GM21529 (cell line): ENCODE results near the gene CYSTM1.
"Not testable (repeated sequence)": the region's sequence is repeated elsewhere in the genome, so short reads cannot be mapped to it uniquely, and the experiment has no call there.

Experiments used
- ATAC-seq: cut with Tn5 transposase; IDR thresholded peaks from one replicate; pipeline ENCODE4 v1.9.1; 2021; ENCODE audit not compliant: unreplicated experiment

CYSTM1 gene

DNA sequence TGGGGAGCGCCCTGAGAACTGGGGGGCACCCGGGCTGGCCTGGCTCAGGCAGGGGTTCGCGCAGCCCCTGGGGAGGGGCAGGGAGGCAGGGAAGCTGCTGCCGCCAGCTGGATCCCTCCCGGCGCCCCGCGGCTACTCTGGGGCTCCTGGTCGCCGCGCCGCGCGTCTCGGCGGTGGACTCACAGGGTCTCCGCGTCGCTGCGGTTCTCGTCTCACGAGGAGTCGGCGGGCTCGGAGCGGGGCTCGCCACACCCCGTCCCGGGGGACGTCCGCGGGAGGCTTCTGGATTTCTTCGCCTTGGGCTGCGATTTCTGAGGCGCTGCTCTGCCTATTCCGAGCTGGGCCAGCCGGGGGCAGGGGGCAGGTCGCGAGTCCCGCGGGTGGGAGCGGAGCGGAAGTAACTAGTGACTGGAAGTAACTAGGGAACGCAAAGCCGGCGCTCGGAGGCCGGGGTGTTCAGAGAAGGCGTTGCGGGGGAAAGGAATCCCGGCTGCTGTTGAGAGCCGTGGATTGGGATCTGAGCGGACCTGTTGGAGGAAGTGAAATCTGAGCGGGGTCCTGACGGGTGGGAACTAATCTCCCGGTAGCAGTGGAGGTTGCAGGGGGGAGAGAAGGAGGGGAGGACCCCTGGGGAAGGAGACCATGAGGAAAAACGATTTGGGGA lies 511 bp downstream of the CYSTM1 start:
- peak; percentile 50 for ATAC-seq

DNA sequence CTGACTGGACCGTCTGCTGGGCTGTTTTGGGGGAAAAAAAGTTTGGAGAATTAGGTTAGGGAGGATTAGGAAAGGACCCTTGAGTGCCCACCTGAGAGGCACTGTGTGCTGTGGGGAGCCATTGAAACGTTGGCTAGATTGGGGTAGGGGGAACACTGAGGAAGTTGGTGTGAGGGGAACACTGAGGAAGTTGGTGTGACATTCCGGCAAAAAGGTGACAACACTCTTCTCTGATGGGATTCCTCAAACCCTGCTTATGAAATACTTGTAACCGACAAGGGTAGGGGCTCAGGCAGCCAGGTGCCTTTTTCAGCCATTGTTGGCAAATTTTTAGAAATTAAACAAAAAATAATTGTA lies 1.0 kb downstream of the CYSTM1 start:
- ATAC-seq = no peak

DNA sequence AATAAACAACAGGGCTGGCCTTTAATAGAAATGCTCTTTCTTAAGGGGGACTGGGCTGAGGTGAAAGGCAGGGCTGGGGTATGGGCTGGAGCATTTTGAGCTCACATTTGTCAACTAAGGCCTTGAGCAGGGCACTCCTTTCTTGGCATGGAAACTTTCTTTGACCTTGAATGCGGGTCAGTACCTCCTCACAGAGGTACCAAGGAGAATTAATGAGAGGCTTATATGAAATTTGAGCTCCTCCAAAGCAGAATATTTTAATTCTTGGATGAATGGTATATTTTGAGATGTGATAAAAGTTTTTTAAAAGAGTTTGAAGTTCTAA lies 3.1 kb downstream of the CYSTM1 start:
- ATAC-seq = no peak

DNA sequence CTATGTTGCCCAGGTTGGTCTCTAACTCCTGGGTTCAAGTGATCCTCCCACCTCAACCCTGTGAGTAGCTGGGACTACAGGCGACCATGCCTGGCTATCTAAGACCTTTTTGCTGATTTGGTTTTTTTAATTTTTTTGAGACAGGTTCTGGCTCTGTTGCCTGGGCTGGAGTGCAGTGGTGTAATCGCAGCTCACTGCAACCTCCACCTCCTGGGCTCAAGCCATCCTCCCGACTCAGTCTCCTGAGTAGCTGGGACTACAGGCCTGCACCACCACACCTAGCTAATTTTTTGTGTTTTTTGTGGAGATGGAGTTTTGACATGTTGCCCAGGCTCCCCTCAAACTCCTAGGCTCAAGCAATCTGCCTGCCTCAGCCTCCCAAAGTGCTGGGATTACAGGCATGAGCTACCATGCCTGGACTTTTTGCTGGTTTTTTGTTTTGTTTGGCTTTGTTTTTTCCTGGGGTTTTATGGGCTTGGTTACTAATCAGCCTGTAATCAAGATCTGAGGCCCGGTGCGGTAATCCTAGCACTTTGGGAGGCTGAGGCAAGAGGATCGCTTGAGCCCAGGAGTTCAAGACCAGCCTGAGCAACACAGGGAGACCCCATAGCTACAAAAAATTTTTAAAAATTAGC lies 3.6 kb downstream of the CYSTM1 start:
- ATAC-seq = no peak

DNA sequence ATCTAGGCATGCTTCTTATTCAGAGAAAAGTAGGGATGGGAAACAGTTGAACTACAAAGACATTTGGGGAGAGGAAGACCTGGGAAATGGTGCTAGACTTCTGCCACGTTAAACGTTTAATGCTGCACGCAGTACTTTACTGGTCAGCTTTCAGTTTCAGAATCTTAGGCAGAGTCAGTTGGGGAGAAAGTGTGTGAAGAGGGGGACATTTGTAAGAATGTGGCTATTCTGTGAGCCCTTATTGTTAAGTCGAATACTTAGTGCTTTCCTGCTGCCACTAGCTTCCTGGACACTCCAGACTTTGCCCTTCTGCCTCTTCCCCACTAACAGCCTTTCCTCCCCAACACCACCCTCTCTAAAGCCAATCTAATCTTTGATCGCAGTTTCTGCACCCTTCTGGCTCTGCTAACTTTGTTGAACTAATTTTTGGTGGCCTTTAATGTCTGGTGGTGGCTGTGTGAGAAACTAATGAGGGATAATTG lies 6.1 kb downstream of the CYSTM1 start:
- ATAC-seq = no peak

DNA sequence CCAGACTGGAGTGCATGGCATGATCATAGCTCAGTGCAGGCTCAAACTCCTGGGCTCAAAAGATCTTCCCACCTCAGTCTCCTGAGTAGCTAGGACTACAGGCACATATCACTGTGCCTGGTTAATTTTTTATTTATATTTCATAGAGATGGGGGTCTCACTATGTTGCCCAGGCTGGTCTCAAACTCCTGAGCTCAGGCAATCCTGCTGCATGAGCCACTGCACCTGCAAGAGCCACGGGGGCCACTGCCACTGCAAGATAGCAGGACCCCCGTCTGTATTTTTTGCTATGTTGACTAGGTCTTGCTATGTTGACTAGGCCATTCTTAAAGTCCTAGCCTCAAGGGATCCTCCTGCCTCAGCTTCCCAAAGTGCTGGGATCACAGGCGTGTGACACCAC lies 6.5 kb downstream of the CYSTM1 start:
- no peak for ATAC-seq

DNA sequence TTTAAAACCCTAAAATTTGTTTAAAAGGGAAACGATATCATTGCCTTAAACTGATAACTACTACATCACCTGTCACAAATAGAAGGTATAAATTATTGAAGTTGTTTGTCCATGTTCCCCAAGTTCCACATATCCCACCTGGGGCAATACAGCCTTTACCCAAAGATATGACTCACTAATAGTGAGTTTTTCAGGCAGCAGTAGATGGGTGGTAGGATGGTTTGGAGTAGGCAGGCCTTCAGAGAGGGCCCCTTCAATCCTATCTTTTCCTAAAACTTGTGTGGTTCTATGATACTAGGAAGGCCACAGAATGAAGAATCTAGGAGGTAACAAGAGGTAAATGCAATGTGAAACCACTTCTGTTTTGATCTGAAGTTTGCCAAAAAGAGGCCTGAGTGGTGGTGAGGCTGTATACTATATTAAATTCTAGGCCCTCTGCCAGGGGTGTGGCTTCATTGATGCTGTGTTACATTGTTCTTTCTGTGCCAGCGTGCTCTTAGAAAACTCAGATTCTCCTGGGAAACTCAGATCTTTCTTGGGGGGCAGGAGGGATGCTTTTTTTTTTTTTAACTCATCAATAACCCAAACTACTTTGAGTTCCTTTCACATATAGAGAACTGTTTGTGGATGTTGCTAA lies 7.2 kb downstream of the CYSTM1 start:
- ATAC-seq = no peak

DNA sequence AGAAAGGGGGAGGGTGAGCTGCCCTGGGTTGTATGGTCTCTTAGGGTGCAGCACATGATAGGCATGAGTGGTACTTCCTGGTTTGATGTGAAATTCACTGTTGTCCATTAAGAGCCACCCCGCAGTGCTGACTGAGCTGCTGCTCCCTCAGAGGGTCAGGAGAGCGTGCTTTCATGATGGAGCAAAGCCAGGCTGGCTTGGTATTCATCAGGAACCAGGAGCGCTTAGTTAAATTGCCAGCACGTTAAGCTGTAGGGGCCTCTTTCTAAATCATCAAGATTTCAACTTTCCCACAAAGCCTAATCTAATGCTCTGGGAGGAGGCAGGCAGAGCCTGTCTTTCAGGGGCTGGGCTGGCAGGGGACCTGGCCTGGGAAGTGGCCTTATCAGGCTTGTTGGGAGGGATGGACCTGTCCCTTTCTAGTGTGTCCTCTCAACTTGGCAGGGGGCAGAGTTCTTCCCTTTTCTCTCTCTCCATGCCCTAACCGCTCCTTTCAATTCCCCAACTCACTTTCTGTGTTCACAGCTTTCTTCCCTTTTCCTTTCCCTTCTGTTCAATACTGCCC lies 7.9 kb downstream of the CYSTM1 start:
- ATAC-seq = no peak

DNA sequence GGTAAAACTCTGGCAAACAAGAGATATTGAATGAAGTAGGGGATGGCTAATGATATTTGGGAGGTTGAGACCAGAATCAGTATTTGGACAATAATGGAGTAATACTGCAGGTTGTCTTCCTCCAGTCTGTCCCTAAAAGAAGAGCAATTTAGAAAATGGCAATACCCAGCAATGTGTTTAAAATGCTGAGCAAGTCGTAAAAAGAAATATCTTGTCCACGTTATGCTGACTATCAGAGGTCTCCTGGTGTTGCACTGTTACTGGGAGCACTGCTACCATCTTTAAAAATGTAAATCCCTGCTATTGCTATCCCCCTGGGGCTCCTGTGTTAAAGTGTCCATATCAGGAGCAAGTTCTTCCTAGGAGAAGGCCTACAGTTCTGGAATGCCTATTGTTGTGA lies 10.4 kb downstream of the CYSTM1 start:
- no peak for ATAC-seq

DNA sequence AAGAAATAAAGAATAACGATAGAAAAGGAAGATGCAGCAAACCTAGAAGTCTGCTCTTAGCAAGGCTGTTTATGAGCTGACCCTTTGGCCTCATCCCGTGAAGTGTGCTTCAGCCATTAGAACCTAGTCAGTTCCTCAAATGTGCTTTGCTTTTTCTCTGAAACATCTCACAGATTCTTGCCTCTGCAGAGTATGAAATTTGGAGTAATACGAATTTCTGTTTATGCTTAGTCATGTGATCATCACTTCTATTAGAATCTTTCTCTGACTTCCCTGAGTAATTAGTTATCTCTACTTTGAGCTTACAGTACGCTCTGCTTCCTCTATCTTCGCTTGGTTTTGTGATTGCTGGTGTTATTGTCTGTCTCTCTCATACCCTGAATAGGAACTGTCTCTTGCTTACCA lies 11.3 kb downstream of the CYSTM1 start:
- no peak for ATAC-seq

DNA sequence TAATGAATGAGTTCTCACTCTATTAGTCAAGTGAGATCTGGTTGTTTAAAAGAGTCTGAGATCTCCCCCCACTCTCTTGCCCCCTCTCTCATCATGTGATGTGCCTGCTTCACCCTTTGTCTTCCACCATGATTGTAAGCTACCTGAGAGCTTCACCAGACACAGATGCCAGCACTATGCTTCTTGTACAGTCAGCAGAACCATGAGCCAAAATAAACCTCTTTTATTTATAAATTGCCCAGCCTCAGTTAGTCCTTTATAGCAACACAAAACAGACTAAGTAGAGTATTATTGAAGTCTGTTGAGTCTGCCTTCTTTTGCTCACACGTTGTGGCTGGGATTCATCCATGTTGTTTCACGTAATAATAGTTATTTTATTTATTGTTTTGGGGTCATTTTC lies 14.3 kb downstream of the CYSTM1 start:
- ATAC-seq = no peak

DNA sequence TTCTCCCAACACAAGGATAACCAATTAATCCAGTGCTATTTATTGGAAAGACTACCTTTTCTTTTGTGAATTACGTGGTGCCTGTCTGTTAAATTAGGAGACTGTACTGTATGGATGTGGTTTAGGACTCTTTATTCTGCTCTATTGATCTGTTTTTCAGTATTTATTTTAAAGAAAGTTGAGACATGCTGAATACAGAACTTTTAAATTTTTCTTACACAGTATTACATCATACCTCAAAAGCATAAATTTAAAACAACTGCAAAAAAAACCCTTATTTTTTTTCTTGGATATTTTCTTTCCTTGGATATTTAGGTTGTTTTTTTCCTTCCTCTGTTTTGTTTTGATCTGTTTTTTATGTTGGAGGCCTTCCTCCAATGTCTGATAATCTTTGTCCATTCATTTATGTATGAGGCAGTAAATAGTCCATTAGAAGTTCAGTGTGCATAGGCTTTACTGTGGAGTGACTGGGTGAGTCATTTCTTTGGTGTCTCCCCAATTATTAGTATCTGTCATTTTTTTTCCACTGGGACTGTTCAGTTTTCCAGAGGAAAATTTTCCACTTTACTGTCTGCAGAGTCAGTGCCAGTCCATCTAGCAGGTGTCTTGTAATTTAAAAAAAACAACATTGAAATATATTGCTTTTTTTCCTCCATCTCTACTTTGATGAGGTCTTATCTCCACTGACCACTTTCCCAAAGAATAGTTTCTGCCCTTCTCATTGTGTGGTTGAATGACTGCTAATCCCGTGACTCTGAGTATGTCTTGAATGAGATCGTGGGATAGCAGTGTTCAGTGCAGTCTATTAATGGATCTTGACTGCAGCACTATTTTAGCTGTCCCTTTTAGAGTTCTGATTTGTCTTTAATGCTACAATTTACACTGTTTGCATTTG lies 15.2 kb downstream of the CYSTM1 start:
- ATAC-seq = no peak

DNA sequence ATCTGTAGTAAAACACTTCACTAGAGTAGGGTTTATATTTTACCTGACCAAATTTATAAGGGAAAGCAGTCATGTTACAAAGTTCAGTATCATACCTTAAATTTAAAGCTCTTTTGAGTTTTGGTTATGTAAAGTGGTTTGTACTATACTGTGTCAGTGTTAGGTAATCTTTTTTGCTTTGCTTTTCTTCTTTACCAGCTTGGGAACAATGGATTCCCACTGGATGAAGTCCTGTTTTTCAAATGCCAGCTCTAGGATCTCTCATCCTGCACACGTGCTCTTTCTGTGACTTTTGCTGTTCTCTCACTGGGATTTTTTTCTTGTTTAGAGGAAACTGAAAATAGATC lies 15.9 kb downstream of the CYSTM1 start:
- ATAC-seq = no peak

DNA sequence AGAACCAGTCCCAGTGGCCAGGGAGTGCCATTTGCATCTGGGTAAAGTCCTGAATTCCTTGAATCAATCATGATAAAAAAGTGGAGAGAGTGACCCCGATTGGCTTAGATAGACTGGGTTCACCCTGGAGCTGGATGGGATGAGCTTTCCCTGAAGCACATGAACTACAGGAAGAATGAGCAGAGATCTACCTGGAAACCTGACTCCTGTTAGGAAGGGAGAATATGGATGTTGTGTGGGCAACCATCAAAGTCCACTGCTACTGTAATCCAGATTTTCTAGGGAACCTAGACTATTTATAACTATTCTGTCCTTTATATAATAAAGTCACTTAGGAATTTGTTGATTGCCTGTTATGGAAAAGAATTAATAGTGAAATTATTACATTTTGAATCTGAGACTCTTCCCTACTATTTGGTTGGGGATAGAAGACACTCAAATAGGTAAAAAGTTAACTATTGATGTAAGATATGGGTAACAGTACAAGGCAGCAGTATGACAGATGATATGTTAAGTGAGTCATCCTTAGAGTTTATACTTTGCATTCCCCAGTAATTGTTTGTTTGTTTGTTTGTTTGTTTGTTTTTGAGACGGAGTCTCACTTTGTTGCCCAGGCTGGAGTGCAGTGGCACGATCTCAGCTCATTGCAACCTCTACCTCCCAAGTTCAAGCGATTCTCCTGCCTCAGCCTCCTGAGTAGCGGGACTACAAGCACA lies 17.9 kb downstream of the CYSTM1 start:
- ATAC-seq = no peak

DNA sequence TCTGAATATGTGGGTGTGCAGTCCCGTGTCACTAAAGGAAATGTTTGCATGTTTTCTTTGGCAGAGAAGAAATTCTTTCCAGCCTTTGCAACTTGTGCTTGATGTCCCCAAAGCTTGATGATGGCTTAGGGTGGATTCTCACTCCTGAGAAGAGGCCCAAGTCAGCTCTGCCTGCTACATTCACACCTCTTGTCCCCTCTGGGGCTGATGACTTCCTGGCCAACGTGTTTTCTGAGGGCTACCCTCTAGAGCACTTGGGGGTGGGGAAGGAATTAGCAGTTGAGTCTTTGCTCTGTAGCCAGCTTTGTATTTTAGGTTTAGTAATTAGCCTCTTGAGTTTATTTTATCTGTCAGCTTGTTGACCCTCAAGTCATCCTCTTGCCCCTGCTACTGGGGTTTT lies 19.7 kb downstream of the CYSTM1 start:
- ATAC-seq = no peak

DNA sequence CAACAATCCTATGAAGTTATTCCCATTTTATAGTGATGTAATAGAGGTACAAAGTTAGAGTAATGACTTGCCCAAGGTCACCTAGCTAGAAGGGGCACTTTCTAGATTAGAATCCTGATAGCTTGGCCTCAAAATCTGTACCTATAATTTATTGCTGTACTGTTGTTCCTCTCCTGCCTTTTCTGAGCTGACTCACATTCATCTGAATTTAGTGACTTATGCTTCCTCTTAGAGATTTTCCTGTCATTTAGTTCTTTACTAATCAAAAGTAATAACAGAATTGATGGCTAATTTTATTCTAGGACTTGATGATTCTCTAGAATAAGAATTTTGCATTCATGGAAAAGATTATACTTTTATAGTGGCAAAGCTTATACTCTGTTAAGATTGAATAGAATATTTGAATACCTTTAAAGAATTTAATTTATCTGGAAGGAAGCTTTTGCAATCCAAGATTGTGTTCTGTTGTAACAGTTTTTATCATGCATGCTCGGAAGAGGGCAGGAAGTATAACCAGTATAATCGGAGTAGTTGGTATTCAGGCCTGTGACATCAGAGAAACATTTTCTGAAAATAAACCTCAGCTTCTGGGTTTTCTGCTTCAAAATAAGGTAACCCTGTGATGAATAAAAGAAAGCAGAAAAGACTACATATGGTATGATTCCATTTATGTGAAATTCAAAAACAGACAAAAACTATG lies 21.3 kb downstream of the CYSTM1 start:
- no peak for ATAC-seq

DNA sequence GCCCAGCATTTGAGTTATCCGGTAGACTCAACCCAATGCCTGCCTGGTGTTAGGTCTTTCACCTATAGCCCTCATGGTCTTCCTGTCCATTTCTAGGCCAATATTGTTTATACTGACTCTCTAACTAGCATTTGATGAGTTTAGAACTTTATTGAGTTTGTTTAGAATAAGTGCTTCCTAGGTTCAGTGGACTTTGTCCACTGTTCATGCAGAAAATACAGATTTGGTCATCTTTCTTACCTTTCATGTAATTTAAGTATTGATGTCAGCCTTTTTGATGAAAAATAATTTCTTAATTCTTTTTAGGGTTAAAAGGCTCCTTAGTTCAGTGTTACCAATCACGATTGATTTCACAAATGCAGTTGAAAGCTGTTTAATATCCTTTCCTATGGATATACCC lies 22.0 kb downstream of the CYSTM1 start:
- no peak for ATAC-seq

DNA sequence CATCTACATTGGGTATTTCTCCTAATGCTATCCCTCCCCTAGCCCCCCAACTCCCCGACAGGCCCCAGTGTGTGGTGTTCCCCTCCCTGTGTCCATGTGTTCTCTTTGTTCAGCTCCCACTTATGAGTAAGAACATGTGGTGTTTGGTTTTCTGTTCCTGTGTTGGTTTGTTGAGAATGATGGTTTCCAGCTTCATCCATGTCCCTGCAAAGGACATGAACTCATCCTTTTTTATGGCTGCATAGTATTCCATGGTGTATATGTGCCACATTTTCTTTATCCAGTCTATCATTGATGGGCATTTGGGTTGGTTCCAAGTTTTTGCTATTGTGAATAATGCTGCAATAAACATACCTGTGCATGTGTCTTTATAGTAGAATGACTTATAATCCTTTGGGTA lies 23.9 kb downstream of the CYSTM1 start:
- not testable (repeated sequence) for ATAC-seq

DNA sequence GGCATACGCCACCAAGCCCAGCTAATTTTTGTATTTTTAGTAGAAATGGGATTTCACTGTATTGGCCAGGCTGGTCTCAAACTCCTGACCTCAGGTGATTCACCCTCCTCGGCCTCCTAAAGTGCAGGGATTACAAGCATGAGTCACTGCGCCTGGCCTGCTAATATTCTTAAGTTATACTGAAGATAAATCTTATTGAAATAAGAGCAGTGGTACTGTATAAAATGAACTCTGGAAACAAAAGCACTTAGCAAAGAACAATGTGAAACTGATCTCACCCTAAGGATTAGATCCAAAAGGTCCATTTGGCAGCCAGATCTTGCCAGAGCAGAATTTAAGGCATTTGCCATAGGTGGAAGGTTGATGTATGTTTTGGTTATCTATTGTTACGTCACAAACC lies 27.1 kb downstream of the CYSTM1 start:
- ATAC-seq = no peak

DNA sequence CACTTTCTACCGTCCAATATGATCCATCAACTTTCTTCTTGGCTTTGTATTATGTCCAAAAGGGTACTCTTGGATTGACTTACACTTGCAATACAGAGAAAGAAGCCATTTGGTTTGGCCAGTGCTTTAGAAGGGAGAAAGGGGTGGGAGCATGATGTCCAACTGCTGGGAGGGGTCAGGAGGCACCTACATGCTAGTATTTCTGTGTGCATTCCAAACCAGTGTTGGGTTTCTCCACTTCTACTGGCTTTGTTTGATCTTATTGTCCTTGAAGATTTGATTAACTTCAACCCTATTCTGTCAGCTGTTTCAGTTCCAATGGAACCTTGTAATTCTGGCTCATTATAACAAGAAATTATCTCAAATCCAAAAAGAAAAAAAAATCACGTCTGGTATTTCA lies 27.6 kb downstream of the CYSTM1 start:
- no peak for ATAC-seq
